ENCODE measurements around the gene GPBP1L1. TPM values are rescaled to one million over a fixed set of nuclear protein-coding genes. Genes with fewer than 3 reads are reported as not detected.
"Not testable (repeated sequence)": the region's sequence is repeated elsewhere in the genome, so short reads cannot be mapped to it uniquely, and the experiment has no call there.

GPBP1L1 gene
- total and polyA plus RNA-seq, 4 donors: 40.4 to 153 (median 80.5) TPM

DNA sequence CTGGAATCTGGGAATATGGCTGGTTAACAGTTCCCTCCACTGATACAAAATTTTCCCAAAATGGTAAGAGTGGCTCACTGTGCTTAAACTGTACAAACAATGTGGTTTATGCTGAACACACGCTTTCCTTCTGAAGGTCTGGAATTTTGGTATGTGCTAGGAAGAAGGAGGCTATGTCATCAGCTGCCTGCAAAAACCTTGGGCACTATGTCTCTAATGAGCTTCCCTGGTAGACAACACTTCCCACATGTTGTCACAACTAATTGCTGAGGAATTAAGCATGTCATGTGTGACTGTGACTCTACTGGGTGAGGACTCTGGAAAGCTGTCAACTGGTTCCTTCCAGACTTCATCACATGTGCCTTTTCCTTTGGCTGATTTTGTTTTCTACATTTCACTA lies 34.9 kb upstream of the GPBP1L1 start:
- Histone ChIP-seq H3K27me3 (ENCODE audit: control insufficient read depth in 3 of 3, insufficient read depth in 3 of 3, low read length in 2 of 3) (no peaks in the 10 kb centered on the region), H3K36me3 (ENCODE audit: control insufficient read depth in 4 of 4, insufficient read depth in 4 of 4, low read length in 4 of 4) (peaks cover 0 to 3% (median 1%) of the 10 kb centered on the region in 4 donors), H3K9ac (ENCODE audit: insufficient read depth in 1 of 2, low read length in 2 of 2) (no peak overlapping the region), H3K27ac (ENCODE audit: low read depth in 1 of 2, low read length in 1 of 2) (peak overlapping the region in 1 of 2 donors; percentile 9), H3K9me3 (ENCODE audit: control insufficient read depth in 4 of 4, insufficient read depth in 3 of 4, low read length in 3 of 4) (no peaks in the 10 kb centered on the region), H3K4me3 (no peak overlapping the region), H3K4me1 (ENCODE audit: control insufficient read depth in 5 of 5, insufficient read depth in 5 of 5, low read length in 5 of 5) (no peaks in the 10 kb centered on the region)
- DNase-seq (no peak), ATAC-seq (ENCODE audit: insufficient read depth, low FRiP score) (no peak)
- TF ChIP-seq, protein P1, sequence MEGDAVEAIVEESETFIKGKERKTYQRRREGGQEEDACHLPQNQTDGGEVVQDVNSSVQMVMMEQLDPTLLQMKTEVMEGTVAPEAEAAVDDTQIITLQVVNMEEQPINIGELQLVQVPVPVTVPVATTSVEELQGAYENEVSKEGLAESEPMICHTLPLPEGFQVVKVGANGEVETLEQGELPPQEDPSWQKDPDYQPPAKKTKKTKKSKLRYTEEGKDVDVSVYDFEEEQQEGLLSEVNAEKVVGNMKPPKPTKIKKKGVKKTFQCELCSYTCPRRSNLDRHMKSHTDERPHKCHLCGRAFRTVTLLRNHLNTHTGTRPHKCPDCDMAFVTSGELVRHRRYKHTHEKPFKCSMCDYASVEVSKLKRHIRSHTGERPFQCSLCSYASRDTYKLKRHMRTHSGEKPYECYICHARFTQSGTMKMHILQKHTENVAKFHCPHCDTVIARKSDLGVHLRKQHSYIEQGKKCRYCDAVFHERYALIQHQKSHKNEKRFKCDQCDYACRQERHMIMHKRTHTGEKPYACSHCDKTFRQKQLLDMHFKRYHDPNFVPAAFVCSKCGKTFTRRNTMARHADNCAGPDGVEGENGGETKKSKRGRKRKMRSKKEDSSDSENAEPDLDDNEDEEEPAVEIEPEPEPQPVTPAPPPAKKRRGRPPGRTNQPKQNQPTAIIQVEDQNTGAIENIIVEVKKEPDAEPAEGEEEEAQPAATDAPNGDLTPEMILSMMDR (IDR thresholded peaks at IDR 0.05; ENCODE audit: control extremely low read depth, extremely low read depth): no peak
- WGBS, 2 donors: 73 to 86% methylated on average over 1 of the region's 1 CpG

DNA sequence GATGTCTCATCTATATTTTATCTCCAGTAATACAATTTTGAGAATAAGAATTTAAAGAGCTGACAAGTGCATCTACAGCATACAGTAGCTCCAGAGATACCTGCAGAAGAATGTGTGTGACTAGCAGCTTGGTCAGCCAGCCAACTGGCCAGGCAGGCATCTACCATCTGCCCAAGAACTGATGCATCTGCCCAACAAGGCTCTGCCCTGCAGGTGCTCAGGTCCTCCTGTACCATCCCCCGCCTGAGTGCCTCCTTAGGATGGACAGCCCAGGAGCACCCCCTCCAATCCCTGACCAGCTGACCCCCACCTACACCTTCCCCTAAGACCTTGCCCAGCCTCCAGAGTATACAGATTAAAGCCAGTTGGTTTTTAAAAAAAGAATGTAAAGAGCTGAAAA lies 32.0 kb upstream of the GPBP1L1 start:
- ATAC-seq (ENCODE audit: insufficient read depth, low FRiP score): no peak
- Histone ChIP-seq H3K9me3 (ENCODE audit: control insufficient read depth in 4 of 4, insufficient read depth in 3 of 4, low read length in 3 of 4) (no peaks in the 10 kb centered on the region), H3K4me1 (ENCODE audit: control insufficient read depth in 5 of 5, insufficient read depth in 5 of 5, low read length in 5 of 5) (no peaks in the 10 kb centered on the region), H3K9ac (ENCODE audit: insufficient read depth in 1 of 2, low read length in 2 of 2) (no peak overlapping the region), H3K4me3 (no peak overlapping the region), H3K27me3 (ENCODE audit: control insufficient read depth in 3 of 3, insufficient read depth in 3 of 3, low read length in 2 of 3) (no peaks in the 10 kb centered on the region), H3K36me3 (ENCODE audit: control insufficient read depth in 4 of 4, insufficient read depth in 4 of 4, low read length in 4 of 4) (peaks cover 0 to 7% (median 3%) of the 10 kb centered on the region in 4 donors), H3K27ac (ENCODE audit: low read depth in 1 of 2, low read length in 1 of 2) (no peak overlapping the region)
- 94 to 100% methylated on average over 1 of the region's 1 CpG for WGBS, 2 donors
- no peak for DNase-seq
- TF ChIP-seq, protein P1 (IDR thresholded peaks at IDR 0.05; ENCODE audit: control extremely low read depth, extremely low read depth): no peak

DNA sequence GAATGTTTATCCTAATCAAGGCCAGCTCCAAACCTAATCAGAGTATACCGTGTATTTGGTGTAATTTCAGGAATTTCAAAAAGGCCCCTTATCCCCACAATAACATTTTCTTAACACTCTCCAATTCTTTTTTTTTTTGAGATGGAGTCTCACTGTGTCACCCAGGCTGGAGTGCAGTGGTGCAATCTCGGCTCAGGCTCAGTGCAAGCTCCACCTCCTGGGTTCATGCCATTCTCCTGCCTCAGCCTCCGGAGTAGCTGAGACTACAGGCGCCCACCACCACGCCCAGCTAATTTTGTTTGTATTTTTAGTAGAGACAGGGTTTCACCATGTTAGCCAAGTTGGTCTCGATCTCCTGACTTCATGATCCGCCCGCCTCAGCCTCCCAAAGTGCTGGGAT lies 31.1 kb upstream of the GPBP1L1 start:
- H3K9me3 ChIP-seq (ENCODE audit: control insufficient read depth in 4 of 4, insufficient read depth in 3 of 4, low read length in 3 of 4); H3K27ac ChIP-seq (ENCODE audit: low read depth in 1 of 2, low read length in 1 of 2); H3K4me3 ChIP-seq; DNase-seq; H3K4me1 ChIP-seq (ENCODE audit: control insufficient read depth in 5 of 5, insufficient read depth in 5 of 5, low read length in 5 of 5); H3K36me3 ChIP-seq (ENCODE audit: control insufficient read depth in 4 of 4, insufficient read depth in 4 of 4, low read length in 4 of 4); ATAC-seq (ENCODE audit: insufficient read depth, low FRiP score); H3K27me3 ChIP-seq (ENCODE audit: control insufficient read depth in 3 of 3, insufficient read depth in 3 of 3, low read length in 2 of 3); H3K9ac ChIP-seq (ENCODE audit: insufficient read depth in 1 of 2, low read length in 2 of 2): not testable (repeated sequence)
- WGBS, 2 donors: 85 to 87% methylated on average over 8 of the region's 8 CpGs

DNA sequence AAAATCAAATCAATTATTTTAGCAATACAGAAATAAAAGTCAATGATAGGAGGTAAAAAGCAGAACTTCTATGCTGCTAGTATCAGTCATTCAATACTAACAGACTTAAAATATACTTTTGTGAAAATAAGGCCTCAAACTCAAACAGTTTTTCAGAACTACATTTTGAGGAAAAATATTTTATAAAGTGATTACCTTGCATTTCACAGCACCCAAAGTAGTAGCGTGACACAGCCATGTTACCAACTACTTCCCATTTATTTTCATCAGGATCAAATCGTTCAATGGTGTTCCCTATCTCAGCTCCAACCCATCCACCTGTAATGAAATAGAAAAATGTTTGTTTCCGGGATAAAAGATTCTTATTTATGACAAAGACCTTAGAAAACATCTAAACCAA lies 30.4 kb upstream of the GPBP1L1 start:
- Histone ChIP-seq H3K9me3 (ENCODE audit: control insufficient read depth in 4 of 4, insufficient read depth in 3 of 4, low read length in 3 of 4) (no peaks in the 10 kb centered on the region), H3K27ac (ENCODE audit: low read depth in 1 of 2, low read length in 1 of 2) (no peak overlapping the region), H3K9ac (ENCODE audit: insufficient read depth in 1 of 2, low read length in 2 of 2) (no peak overlapping the region), H3K36me3 (ENCODE audit: control insufficient read depth in 4 of 4, insufficient read depth in 4 of 4, low read length in 4 of 4) (peaks cover 0 to 7% (median 3%) of the 10 kb centered on the region in 4 donors), H3K4me3 (no peak overlapping the region), H3K27me3 (ENCODE audit: control insufficient read depth in 3 of 3, insufficient read depth in 3 of 3, low read length in 2 of 3) (no peaks in the 10 kb centered on the region), H3K4me1 (ENCODE audit: control insufficient read depth in 5 of 5, insufficient read depth in 5 of 5, low read length in 5 of 5) (no peaks in the 10 kb centered on the region)
- TF ChIP-seq, protein P1 (IDR thresholded peaks at IDR 0.05; ENCODE audit: control extremely low read depth, extremely low read depth): no peak
- DNase-seq (no peak), ATAC-seq (ENCODE audit: insufficient read depth, low FRiP score) (no peak)
- 93 to 96% methylated on average over 3 of the region's 3 CpGs for WGBS, 2 donors

All from lung (tissue), 12 donors.